ENCODE results near the gene SEMA3B.

Gene SEMA3B

DNA sequence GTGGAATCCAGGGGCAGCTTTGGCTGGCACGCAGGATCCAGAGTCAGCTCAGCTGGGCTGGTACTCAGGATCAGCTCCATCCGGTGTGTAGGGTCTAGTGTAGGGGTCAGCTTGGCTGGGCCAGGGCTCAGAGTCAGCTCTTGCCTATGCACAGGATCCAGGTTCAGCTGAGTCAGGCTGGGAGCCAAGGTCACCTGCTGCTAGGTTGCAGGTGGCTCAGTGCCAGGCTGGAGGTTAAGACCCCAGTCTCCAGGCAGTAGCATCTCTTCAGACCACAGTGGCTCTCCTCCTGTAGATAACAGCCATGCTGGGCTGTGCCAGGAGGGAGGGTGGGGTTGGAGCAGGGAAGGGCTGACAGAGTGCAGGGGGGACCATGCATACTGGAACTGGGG lies 28.4 kb downstream of the SEMA3B start:
- TF ChIP-seq, protein P1, sequence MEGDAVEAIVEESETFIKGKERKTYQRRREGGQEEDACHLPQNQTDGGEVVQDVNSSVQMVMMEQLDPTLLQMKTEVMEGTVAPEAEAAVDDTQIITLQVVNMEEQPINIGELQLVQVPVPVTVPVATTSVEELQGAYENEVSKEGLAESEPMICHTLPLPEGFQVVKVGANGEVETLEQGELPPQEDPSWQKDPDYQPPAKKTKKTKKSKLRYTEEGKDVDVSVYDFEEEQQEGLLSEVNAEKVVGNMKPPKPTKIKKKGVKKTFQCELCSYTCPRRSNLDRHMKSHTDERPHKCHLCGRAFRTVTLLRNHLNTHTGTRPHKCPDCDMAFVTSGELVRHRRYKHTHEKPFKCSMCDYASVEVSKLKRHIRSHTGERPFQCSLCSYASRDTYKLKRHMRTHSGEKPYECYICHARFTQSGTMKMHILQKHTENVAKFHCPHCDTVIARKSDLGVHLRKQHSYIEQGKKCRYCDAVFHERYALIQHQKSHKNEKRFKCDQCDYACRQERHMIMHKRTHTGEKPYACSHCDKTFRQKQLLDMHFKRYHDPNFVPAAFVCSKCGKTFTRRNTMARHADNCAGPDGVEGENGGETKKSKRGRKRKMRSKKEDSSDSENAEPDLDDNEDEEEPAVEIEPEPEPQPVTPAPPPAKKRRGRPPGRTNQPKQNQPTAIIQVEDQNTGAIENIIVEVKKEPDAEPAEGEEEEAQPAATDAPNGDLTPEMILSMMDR (IDR thresholded peaks at IDR 0.05): no peak

GRCh38 chr3:50297896-50298725 lies 29.2 kb downstream of the SEMA3B start:
- TF ChIP-seq, protein P1 (IDR thresholded peaks at IDR 0.05): no peak

DNA sequence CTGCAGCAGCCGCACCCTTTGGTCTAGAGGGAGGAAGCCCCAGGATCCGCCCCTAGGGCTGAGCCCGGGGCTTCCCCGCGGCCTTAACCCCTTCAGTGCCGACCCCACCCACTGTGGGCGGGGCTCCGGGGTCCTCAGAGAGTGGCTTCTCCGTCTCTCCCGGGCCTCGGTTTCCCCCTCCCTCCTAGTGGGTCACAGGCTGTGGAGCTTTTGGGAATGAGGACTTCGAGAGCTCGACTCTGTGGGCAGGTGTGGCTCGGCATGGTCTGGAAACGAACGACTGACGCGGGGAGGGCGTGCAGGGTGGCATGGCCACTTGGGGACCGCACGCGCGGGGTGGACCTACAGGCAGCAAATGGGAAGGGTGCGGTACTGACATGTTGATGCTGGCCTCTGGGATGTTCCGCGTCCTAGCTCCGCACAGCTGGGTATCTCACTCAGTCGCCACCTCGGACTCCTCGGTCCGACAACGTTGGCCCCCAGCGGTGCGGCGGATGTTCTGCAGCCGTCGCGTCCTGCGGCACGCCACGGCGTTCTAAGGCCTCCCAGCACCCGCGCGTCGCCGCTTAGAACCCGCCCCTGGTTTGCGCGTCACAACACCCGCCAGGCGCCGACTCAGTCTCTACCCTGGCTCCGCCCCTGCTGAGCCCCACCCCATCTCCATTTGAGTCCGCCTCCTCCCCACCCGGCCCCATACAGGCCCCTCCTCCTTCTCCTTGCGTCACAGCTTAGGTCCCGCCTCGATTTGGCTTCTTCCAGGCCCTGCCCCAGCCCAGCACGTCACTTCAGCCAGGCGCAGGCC lies 30.1 kb downstream of the SEMA3B start, which contains the start of the genes HYAL3 and NAA80:
Gene HYAL3, minus strand, starts transcription at position 570 of the 802 bp plus-strand sequence. CDS start 3,803 bp downstream, outside the sequence.
Gene NAA80, minus strand, starts transcription at position 570 of the 802 bp plus-strand sequence. CDS start 1,942 bp downstream, outside the sequence.
- TF ChIP-seq, protein P1 (IDR thresholded peaks at IDR 0.05): peak; percentile 40; the same call in 1 of the 2 replicates

GRCh38 chr3:50299638-50299928 lies 30.6 kb downstream of the SEMA3B start:
- TF ChIP-seq, protein P1 (IDR thresholded peaks at IDR 0.05): no peak

- TF ChIP-seq, protein P1 (IDR thresholded peaks at IDR 0.05): no peak
Measured at GRCh38 chr3:50299929-50300680, 31.2 kb downstream of the SEMA3B start.

DNA sequence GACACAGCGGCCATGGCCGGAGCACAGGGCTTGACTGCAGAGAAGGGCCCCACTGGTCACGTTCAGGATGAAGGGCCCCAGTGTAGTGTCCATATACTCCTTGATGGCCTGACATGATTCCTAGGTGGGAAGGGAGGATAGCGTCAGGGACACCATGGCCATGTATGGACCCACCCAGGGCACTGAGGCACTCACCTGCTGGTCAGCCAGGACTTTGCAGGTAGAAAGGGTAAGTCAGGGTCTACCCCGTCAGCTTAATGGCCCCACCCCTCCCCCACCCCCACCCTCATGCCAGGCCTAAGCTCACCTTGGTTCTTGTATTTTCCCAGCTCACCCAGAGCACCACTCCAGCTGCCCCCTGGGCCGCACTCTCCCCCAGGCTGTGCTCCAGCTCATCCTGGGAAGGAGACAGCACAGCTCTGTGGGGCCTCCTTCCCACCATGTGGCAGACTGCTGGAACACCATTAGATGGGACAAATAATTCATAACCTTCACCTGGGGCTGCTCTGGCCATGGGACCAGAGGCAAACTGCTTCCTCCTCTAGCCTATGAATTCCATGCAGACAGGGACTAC lies 31.8 kb downstream of the SEMA3B start:
- TF ChIP-seq, protein P1 (IDR thresholded peaks at IDR 0.05): no peak

Data from LNCAP (cell line).